Esophagus (tissue), 2 donors: Measurements from ENCODE around the gene TDRD1. TPM values are rescaled to one million over a fixed set of nuclear protein-coding genes. Genes with fewer than 3 reads are reported as not detected.
A peak's percentile ranks its signal among the peaks of the same experiment; 100 is the strongest.

Source experiments
- H3K27ac ChIP-seq, 2 donors: one replicate each; pipeline ENCODE4 v1.5.1; 2013; ENCODE audit warnings: low read depth in 2 of 2, mild to moderate bottlenecking in 2 of 2, inconsistent platforms in 1 of 2, low read length in 1 of 2, moderate library complexity in 1 of 2
- H3K27me3 ChIP-seq, 2 donors: one replicate each; pipeline ENCODE4 v1.6.1; 2013; ENCODE audit warnings: low read length in 2 of 2, control low read depth in 1 of 2, mild to moderate bottlenecking in 1 of 2; ENCODE audit not compliant: insufficient read depth in 2 of 2, control insufficient read depth in 1 of 2
- H3K36me3 ChIP-seq, 2 donors: one replicate each; pipeline ENCODE4 v1.6.1; 2013; ENCODE audit warnings: low read length in 1 of 2; ENCODE audit not compliant: control insufficient read depth in 2 of 2, insufficient read depth in 2 of 2
- H3K4me1 ChIP-seq, 2 donors: one replicate each; pipeline ENCODE4 v1.6.1; 2013; ENCODE audit warnings: low read length in 1 of 2; ENCODE audit not compliant: control insufficient read depth in 2 of 2, insufficient read depth in 2 of 2
- H3K4me3 ChIP-seq, 2 donors: one replicate each; pipeline ENCODE4 v1.5.1; 2013; ENCODE audit warnings: low read length in 2 of 2, mild to moderate bottlenecking in 2 of 2, low read depth in 1 of 2, moderate library complexity in 1 of 2
- H3K9me3 ChIP-seq, 2 donors: one replicate each; pipeline ENCODE4 v1.6.1; 2013; ENCODE audit warnings: mild to moderate bottlenecking in 2 of 2, low read depth in 1 of 2, low read length in 1 of 2, moderate library complexity in 1 of 2; ENCODE audit not compliant: control insufficient read depth in 2 of 2, insufficient read depth in 1 of 2
- WGBS, 2 donors: extraction: QIAGEN DNeasy Blood & Tissue Kit; methylation state at CpG; one replicate each; pipeline ENCODE4 v1.1.7; 2013; 5-methylcytosine and 5-hydroxymethylcytosine counted together
- polyA plus RNA-seq, 2 donors: library from polyadenylated mRNA; stranded (reverse); fragments of 200-250 nt; gene quantifications; one replicate each; pipeline ENCODE4 v1.2.3, GENCODE V29; 2013
- donor health status: healthy with polysubstance abuse.
- donor health status: Bipolar disorder and iron deficiency.

The TDRD1 gene
- polyA plus RNA-seq, 2 donors = 0.04 to 0.08 TPM

- H3K36me3 ChIP-seq = no peaks in the 10 kb centered on the region
- no peaks in the 10 kb centered on the region for H3K9me3 ChIP-seq
- no peak overlapping the region for H3K4me3 ChIP-seq
- WGBS, 2 donors = 87 to 90% methylated on average over 22 of the region's 22 CpGs
- peaks cover 13 to 21% of the 10 kb centered on the region in 2 donors for H3K4me1 ChIP-seq
- no peaks in the 10 kb centered on the region for H3K27me3 ChIP-seq
- no peak overlapping the region for H3K27ac ChIP-seq
Observed at GRCh38 chr10:114278140-114278883, 99.2 kb downstream of the TDRD1 start.

DNA sequence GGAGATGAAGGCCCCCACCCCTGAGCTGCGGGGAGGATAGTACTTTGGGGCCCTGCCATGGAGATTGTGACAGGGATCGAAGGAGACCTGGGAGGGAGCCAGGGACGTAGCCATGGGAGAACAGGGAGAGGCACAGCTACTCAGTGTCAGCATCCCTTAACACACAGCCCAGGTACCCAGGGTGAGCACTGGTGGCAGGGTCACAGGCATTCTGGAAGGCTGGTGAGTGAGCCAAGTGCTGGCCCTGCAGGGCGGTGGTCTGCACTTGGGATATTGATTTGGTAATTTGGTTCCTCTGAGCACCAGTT is 99.7 kb downstream of the TDRD1 start:
- Histone ChIP-seq H3K4me1 (peaks cover 13 to 21% of the 10 kb centered on the region in 2 donors), H3K9me3 (no peaks in the 10 kb centered on the region), H3K27ac (no peak overlapping the region), H3K36me3 (no peaks in the 10 kb centered on the region), H3K4me3 (no peak overlapping the region), H3K27me3 (no peaks in the 10 kb centered on the region)
- WGBS, 2 donors = 89 to 91% methylated on average over 4 of the region's 4 CpGs

DNA sequence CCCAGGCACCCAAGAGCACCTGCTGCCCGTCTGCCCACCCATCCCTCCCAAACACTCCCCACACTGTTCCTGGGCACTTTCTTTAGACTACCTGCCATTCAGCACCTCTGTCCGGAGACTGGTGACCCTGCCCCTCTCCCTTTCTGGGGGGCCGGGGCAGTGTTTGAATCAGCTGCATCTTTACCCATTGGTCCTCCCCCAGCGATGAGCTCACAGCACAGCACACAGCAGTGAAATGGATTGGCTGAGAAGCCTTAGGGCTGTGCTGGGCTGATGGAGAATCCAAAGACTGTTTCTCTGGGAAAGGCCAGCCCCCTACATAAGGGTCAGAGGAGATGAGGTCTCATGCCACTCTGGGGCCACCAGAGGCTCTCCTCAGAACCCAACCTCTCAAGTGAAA is 100.1 kb downstream of the TDRD1 start:
- H3K4me1 ChIP-seq = peaks cover 13 to 22% of the 10 kb centered on the region in 2 donors
- no peaks in the 10 kb centered on the region for H3K9me3 ChIP-seq
- H3K27ac ChIP-seq = peak overlapping the region; percentile 26 to 74
- H3K27me3 ChIP-seq = no peaks in the 10 kb centered on the region
- no peaks in the 10 kb centered on the region for H3K36me3 ChIP-seq
- H3K4me3 ChIP-seq = no peak overlapping the region
- WGBS, 2 donors = 88% methylated on average over 4 of the region's 4 CpGs

DNA sequence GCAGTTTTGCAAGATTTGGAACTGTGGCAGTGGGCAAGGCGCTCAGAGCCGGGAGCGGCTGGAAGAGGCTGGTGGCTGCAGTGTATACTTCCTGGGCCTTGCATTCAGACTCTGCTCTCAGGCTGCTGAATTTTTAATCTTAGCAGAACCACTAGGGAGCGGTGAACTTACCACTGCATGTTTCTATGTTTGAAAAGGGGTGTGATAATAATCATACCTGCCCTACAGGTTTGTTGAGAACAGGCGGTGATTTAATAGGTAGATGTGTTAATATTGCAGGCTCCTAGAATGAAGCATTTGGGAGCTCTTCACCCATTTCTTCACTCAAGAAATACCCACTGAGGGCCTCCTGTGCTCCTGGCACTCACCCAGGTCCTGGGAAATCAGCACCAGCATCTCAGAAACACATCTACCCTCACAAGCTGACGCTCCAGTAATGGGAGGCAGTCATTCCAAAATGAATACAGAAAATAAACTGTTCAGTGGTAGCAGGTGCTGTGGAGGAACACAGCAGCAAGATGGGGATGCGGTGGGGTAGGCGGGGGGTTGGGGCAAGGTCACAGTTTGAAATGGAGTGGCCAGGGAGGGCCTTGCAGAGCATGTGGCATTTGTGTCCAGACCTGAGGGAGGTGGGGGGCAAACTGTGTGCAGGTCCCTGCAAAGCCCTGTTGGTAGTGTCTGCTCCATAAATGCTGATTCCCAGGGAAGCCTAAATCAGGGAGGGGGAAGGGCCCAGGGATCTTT is 100.9 kb downstream of the TDRD1 start:
- no peaks in the 10 kb centered on the region for H3K9me3 ChIP-seq
- WGBS, 2 donors = 64 to 67% methylated on average over 8 of the region's 8 CpGs
- H3K4me1 ChIP-seq = peaks cover 13 to 28% of the 10 kb centered on the region in 2 donors
- H3K27ac ChIP-seq = peak overlapping the region; percentile 65 to 86
- no peak overlapping the region for H3K4me3 ChIP-seq
- H3K36me3 ChIP-seq = no peaks in the 10 kb centered on the region
- H3K27me3 ChIP-seq = no peaks in the 10 kb centered on the region

GRCh38 chr10:114281006-114281405 is 101.9 kb downstream of the TDRD1 start:
- Histone ChIP-seq H3K27me3 (no peaks in the 10 kb centered on the region), H3K27ac (peak overlapping the region in 1 of 2 donors; percentile 33), H3K36me3 (no peaks in the 10 kb centered on the region), H3K9me3 (no peaks in the 10 kb centered on the region), H3K4me1 (peaks cover 13 to 28% of the 10 kb centered on the region in 2 donors), H3K4me3 (no peak overlapping the region)
- 61 to 65% methylated on average over 7 of the region's 7 CpGs for WGBS, 2 donors

DNA sequence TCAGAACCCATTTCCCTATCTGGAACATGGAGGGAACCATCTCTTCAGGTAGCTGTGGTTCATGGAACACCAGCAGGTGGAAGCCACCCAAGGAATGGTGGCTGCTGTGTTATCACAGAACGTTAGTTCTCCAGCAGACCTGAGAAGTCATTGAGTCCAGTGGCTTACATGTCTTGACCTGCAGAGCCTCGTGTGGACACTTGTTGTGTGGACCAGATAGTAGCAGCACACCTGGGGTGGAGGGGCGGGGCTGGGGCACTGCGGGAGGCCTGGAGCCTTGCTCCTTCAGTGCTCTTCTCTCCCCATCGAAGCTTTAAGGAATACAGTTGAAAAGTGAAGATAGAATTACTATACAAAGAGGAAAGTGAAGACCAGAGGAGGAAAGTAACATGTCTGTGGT is 102.3 kb downstream of the TDRD1 start:
- no peak overlapping the region for H3K4me3 ChIP-seq
- no peaks in the 10 kb centered on the region for H3K9me3 ChIP-seq
- no peaks in the 10 kb centered on the region for H3K36me3 ChIP-seq
- no peaks in the 10 kb centered on the region for H3K27me3 ChIP-seq
- WGBS, 2 donors = 70 to 74% methylated on average over 5 of the region's 5 CpGs
- H3K27ac ChIP-seq = peak overlapping the region in 1 of 2 donors; percentile 19
- peaks cover 13 to 28% of the 10 kb centered on the region in 2 donors for H3K4me1 ChIP-seq

Other genes with a start within 250 kb of the TDRD1 start
- under 1 TPM; 0.22 to 0.46 TPM for gene ADRB1, start 135.5 kb upstream of the TDRD1 start, polyA plus RNA-seq
- gene CCDC186, start 5.2 kb upstream of the TDRD1 start, polyA plus RNA-seq = 1 to 10 TPM; 5.1 to 6.1 TPM
- gene VWA2, start 59.9 kb downstream of the TDRD1 start, polyA plus RNA-seq = 1 to 10 TPM in 1 of 2 donors, under 1 TPM in 1; 0.71 to 1.4 TPM
- gene AFAP1L2, start 225.1 kb downstream of the TDRD1 start, polyA plus RNA-seq = 1 to 10 TPM; 7.8 to 8.2 TPM